Right lobe of liver (tissue), 4 donors: ENCODE data around the gene CA9.

Source experiments
- CTCF ChIP-seq, 4 donors: fragments of 200-600 bp in 3 of 4; fragments of 450-650 bp in 1 of 4; IDR thresholded peaks; one replicate each; pipeline versions ENCODE4 v1.5.1 to v1.8.0; 2016 to 2022; ENCODE audit warnings: antibody characterized with exemption in 4 of 4, mild to moderate bottlenecking in 2 of 4
- POLR2A ChIP-seq: fragments of 450-650 bp; IDR thresholded peaks from one replicate; pipeline ENCODE4 v1.6.1; 2017; ENCODE audit warnings: antibody characterized with exemption, mild to moderate bottlenecking
- donor health status: DM: no; HTN: no; CAD: no.
- donor health status: DM: no; HTN: no; CAD: no.
- donor health status: DM: no; HTN: yes; CAD: no.

- no peak for TF ChIP-seq POLR2A
- no peak for TF ChIP-seq CTCF (IDR thresholded peaks at IDR 0.05)
These were observed 11.3 kb upstream of the CA9 start for GRCh38 chr9:35662437-35662836.
